Head of caudate nucleus (tissue), 42 donors: ENCODE data around the gene PASD1.
"Not testable (repeated sequence)": the region's sequence is repeated elsewhere in the genome, so short reads cannot be mapped to it uniquely, and the experiment has no call there.

Source experiments
- DNase-seq, 42 donors: peaks; one replicate each; pipeline versions ENCODE4 v3.0.0 to v3.0.0-alpha.2; 2020 to 2021; ENCODE audit warnings: mixed read lengths in 7 of 42
- intact Hi-C: fragments of 100-400 bp; cut with DNase I; formaldehyde crosslinking; loops from one replicate; pipeline ENCODE4 v1.15.0; 2022

Gene PASD1

GRCh38 chrX:151563449-151563848 is at the start of gene PASD1:
PASD1 (plus strand) TSS chrX:151563675; CDS start chrX:151601554, 37,879 bp downstream.
- no peak for DNase-seq
- intact Hi-C loops, result no loop called here

- DNase-seq, result no peak
- intact Hi-C loops, result no loop called here
Observed at GRCh38 chrX:151515237-151515636, 48.2 kb upstream of the PASD1 start.

DNA sequence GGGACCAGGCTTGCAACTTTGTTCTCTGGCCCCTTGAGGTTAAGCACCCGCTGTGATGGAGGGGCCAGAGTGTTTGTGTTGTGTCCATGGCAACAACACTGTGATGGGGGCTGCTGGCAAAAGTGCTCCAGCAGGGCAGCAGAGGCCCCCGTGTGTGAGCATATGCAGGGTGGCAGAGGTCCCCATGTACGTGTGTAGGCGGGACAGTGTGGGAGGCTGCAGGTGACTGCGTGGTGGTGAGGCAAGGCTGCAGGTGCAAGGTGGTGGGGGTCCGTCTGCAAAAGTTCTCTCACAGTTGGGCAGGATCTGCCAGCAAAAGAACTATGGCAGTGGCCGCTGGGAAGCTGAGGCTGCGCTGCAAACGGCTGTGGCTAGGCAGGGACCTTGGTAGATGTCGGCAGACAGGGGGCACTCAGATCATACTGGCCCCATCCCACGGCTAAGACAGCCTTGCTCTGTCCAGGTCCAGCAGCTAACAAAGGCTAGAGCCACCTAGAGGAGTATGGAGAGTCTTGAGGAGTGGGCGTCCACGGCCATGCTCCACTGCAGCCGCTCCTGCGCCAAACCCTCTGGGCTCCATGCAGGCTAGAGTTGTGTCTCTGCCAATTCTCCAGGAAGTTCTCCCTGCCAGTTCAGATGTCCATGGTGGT is 46.8 kb upstream of the PASD1 start:
- intact Hi-C loops, result no loop called here
- DNase-seq, result no peak

DNA sequence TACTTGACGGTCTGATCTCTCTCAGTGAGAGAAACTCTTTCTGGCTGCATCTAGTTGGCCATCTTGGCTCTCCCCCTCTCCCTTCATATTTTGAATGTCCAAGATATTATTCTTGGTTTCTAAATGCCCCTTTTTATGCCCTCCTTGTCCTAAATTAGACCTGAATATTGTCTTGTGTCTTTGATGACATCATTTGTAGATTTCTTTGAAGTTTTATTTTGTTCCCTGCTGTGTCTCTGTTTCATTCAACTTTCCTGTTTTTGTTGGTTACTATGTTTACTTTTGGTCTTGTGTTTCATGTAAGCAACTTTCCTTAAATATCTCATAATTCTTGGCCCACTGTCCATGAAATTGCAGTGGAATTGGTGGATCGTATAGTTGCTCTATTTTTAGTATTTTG is 46.1 kb upstream of the PASD1 start:
- no peak for DNase-seq
- intact Hi-C loops, result no loop called here

- DNase-seq, result no peak
- intact Hi-C loops, result no loop called here
Observed at GRCh38 chrX:151523351-151523750, 40.1 kb upstream of the PASD1 start.

DNA sequence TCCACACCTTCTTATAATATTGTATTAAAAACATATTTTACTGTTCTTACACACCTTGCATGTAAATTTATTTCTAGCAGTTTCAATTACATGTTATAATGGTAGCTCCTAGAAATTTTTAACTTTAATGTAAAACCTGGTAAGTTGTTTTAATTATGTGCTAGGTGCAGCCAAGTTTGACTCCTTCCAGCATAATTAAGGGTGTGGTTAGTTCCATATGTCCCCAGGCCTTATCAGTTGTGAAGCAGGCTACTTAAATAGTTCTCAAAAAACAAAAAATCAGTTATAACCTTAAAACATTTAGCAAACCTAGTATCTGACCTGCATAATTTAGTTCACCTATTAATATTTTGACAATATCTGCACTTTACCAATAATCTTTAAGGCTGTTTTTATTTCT is 26.9 kb upstream of the PASD1 start:
- no peak for DNase-seq
- intact Hi-C loops, result no loop called here

DNA sequence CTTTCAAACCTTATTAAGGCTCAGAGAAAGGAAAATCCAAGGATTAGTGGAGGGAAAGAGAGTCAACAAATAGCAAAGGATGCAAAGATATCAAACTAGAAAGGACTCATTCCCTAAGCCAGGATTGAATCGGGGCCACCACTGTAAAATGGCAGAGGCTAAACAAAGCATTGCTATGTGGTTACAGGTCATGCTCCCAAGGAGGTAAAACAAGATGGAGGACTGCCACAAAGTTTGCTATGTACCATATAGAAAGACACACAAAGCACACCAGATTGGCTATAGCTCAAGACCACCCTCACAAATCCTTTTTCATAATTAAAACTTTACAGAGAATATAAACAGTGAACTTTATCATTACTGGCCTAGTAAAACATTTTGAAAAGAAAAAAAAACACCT is 25.9 kb upstream of the PASD1 start:
- no peak for DNase-seq
- intact Hi-C loops, result no loop called here

DNA sequence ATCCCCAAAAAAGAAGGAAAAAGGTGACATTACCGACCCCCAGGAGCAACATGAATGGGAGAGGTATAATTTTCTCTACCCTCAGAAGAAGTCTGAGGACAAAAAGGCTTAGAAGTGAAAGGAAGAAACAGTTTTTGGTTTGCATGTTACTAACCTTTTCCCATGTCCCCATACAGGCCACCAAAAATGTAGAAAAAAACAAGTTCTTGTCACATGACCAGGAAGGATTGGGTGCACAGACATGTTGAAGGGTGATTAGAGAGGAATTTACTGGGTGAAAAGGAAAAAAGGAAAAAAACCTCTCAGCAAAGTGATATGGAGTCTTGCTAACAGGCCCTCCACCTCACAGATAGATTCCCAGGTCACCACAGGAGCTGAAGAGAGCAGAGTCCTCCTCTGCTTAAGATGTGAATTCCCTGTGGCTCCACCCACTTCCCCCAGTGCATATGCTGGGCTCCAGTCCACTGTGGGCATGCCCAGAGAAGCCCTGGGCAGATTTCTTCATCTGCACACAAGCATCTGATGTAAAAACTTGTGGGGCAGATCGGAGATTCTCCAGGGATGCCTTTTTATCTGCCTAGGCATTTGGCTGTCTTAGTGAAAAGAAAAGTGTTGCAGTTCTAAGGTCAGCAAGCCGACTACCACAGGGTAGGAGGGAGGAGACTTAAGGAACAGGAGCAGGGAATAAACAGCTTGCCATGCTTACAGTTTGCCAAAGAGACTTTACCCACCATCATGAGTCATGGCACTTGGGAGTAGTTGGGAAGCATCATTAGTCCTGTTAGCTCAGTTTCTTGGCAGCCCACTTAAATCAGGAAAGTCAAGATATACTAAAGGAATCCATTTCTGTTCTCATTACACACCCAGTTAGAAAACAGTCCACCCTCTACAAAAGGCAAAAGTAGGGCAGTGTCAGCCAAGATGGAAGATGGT is 25.0 kb upstream of the PASD1 start:
- intact Hi-C loops, result no loop called here
- DNase-seq, result no peak

- intact Hi-C loops, result no loop called here
- no peak for DNase-seq
Observed at GRCh38 chrX:151543706-151544105, 19.8 kb upstream of the PASD1 start.

GRCh38 chrX:151546226-151546625 is 17.2 kb upstream of the PASD1 start:
- intact Hi-C loops, DNase-seq: not testable (repeated sequence)

- DNase-seq, intact Hi-C loops: not testable (repeated sequence)
Observed at GRCh38 chrX:151551176-151551575, 12.3 kb upstream of the PASD1 start.

GRCh38 chrX:151552743-151553142 is 10.7 kb upstream of the PASD1 start:
- intact Hi-C loops, result no loop called here
- no peak for DNase-seq

- DNase-seq, intact Hi-C loops: not testable (repeated sequence)
Observed at GRCh38 chrX:151555301-151555700, 8.2 kb upstream of the PASD1 start.

GRCh38 chrX:151562485-151562884 is 990 bp upstream of the PASD1 start:
- intact Hi-C loops, DNase-seq: not testable (repeated sequence)

DNA sequence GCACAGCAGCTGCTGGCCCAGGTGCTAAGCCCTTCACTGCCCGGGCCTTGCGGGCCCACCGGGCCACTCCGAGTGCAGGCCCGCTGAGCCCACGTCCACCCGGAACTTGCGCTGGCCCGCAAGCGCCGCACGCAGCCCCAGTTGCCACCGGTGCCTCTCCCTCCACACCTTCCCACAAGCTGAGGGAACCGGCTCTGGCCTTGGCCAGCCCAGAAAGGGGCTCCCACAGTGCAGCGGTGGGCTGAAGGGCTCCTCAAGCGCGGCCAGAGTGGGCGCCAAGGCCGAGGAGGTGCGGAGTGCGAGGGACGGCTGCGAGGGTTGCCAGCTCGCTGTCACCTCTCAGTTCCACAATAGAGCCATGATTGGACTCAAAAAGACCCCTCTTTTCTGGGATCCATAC is 472 bp upstream of the PASD1 start:
- DNase-seq, intact Hi-C loops: not testable (repeated sequence)

DNA sequence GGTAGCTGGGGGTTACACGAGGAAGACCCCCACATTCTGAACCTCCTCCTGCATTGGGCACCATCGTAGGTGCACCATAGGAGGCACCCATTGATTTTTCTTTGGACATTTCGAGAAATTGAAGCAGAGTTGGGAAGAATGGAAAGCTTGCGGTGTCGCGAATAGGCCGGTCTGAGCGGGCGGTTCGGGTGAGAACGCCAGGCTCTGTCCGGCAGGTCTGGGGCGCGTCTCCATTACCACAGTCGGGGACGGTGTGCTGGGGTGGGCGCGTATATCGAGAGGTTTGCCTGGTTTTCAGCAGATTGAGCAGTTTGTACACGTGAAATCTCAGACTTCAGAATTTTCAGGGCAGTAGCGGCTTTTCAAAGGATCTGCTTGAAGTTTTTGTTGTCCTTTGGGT is 560 bp downstream of the PASD1 start:
- intact Hi-C loops, result no loop called here
- DNase-seq, result no peak

GRCh38 chrX:151566872-151567271 is 3.4 kb downstream of the PASD1 start:
- intact Hi-C loops, DNase-seq: not testable (repeated sequence)

- DNase-seq, result peak in 1 of 42 donors; percentile 1
- intact Hi-C loops, result no loop called here
Observed at GRCh38 chrX:151570561-151570960, 7.1 kb downstream of the PASD1 start.

- intact Hi-C loops, DNase-seq: not testable (repeated sequence)
Observed at GRCh38 chrX:151593384-151593783, 29.9 kb downstream of the PASD1 start.

GRCh38 chrX:151596282-151596681 is 32.8 kb downstream of the PASD1 start:
- no peak for DNase-seq
- intact Hi-C loops, result no loop called here
